Fibroblast of lung (primary cell): ENCODE measurements around the gene MS4A8. TPM values are rescaled to one million over a fixed set of nuclear protein-coding genes. Genes with fewer than 3 reads are reported as not detected.

Source experiments
- DNase-seq, 2 donors: peaks; one replicate each; pipeline versions ENCODE4 v3.0.0 to v3.0.0-alpha.2; 2010; ENCODE audit warnings: low read depth in 2 of 2
- H2AFZ ChIP-seq: 2 replicates; pipeline ENCODE4 v1.5.1; 2012; ENCODE audit warnings: low read length, control low read depth, inconsistent platforms
- H3K27ac ChIP-seq: 2 replicates; pipeline ENCODE4 v1.5.1; 2011; ENCODE audit warnings: low read length, control low read depth; ENCODE audit not compliant: insufficient read depth
- H3K27me3 ChIP-seq: 2 replicates; pipeline ENCODE4 v1.5.1; 2011; ENCODE audit warnings: mild to moderate bottlenecking, low read length; ENCODE audit not compliant: control insufficient read depth, insufficient read depth
- H3K36me3 ChIP-seq: 2 replicates; pipeline ENCODE4 v1.5.1; 2011; ENCODE audit warnings: low read length; ENCODE audit not compliant: control insufficient read depth, insufficient read depth
- H3K4me1 ChIP-seq: 2 replicates; pipeline ENCODE4 v1.5.1; 2011; ENCODE audit warnings: low read length; ENCODE audit not compliant: control insufficient read depth, insufficient read depth; ENCODE audit errors: extremely low read depth
- H3K4me2 ChIP-seq: 2 replicates; pipeline ENCODE4 v1.5.1; 2011; ENCODE audit warnings: low read length, control low read depth; ENCODE audit not compliant: insufficient read depth; ENCODE audit errors: extremely low read depth
- H3K4me3 ChIP-seq, 4 experiments: fragments of 200-600 bp in 1 of 4; sonication (generic) in 1 of 4; replicated peaks in 1 of 4; 2 replicates each; pipeline ENCODE4 v1.5.1; 2011 to 2016; ENCODE audit warnings: low read length in 4 of 4, low read depth in 3 of 4, mild to moderate bottlenecking in 3 of 4, control low read depth in 2 of 4, inconsistent platforms in 1 of 4, mixed read lengths in 1 of 4; ENCODE audit not compliant: insufficient read depth in 1 of 4; ENCODE audit errors: control extremely low read depth in 1 of 4
- H3K79me2 ChIP-seq: 2 replicates; pipeline ENCODE4 v1.5.1; 2012; ENCODE audit warnings: mild to moderate bottlenecking, low read length, inconsistent platforms; ENCODE audit not compliant: control insufficient read depth, insufficient read depth
- H3K9ac ChIP-seq: 2 replicates; pipeline ENCODE4 v1.5.1; 2011; ENCODE audit warnings: mild to moderate bottlenecking, low read length, control low read depth; ENCODE audit not compliant: insufficient read depth
- H3K9me3 ChIP-seq: 2 replicates; pipeline ENCODE4 v1.5.1; 2012; ENCODE audit warnings: low read depth, low read length; ENCODE audit not compliant: control insufficient read depth, insufficient read depth
- H4K20me1 ChIP-seq: 2 replicates; pipeline ENCODE4 v1.5.1; 2011; ENCODE audit warnings: low read length; ENCODE audit not compliant: control insufficient read depth, insufficient read depth; ENCODE audit errors: extremely low read depth
- CTCF ChIP-seq, 2 donors: IDR thresholded peaks in 1 of 2; conservative IDR thresholded peaks in 1 of 2; 1 replicate in 1 of 2; 2 replicates in 1 of 2; pipeline ENCODE4 v1.5.1; 2011 to 2012; ENCODE audit warnings: low read length in 2 of 2, control low read depth in 1 of 2, inconsistent platforms in 1 of 2, low read depth in 1 of 2, mild to moderate bottlenecking in 1 of 2
- EZH2 ChIP-seq: IDR thresholded peaks from 2 replicates; pipeline ENCODE4 v1.5.1; 2012; ENCODE audit warnings: low read length, control low read depth, mild to moderate bottlenecking; ENCODE audit errors: missing control alignments
- polyA plus RNA-seq, 2 donors: library from polyadenylated mRNA; depleted of rRNA in 1 of 2; stranded (reverse) in 1 of 2; unstranded in 1 of 2; fragments of >200 nt; gene quantifications; 2 replicates each; pipeline ENCODE4 v1.2.1, GENCODE V29; 2011 to 2012; ENCODE audit warnings: missing spikeins in 1 of 2
- total RNA-seq: library from RNA; depleted of rRNA; stranded (reverse); fragments of >200 nt; gene quantifications from 2 replicates; pipeline ENCODE4 v1.2.1, GENCODE V29; 2014

The MS4A8 gene
- total and polyA plus RNA-seq, 2 donors (not counting 1 experiment from before 2014, with no cell fraction given): not detected

- H3K79me2 ChIP-seq: no peaks in the 10 kb centered on the region
- H3K4me3 ChIP-seq: no peak overlapping the region
- TF ChIP-seq EZH2 (no peak), CTCF (conservative IDR thresholded peaks at IDR 0.05 in 1 of 2, IDR thresholded peaks at IDR 0.05 in 1 of 2; ENCODE audit: low read depth in 1 of 2, low read length in 2 of 2) (peak; percentile 26 to 29)
- no peak for DNase-seq
- no peak overlapping the region for H3K27ac ChIP-seq
- H4K20me1 ChIP-seq: no peaks in the 10 kb centered on the region
- H3K4me1 ChIP-seq: no peaks in the 10 kb centered on the region
- H3K9me3 ChIP-seq: no peaks in the 10 kb centered on the region
- no peak overlapping the region for H2AFZ ChIP-seq
- H3K27me3 ChIP-seq: no peaks in the 10 kb centered on the region
- H3K36me3 ChIP-seq: no peaks in the 10 kb centered on the region
- no peak overlapping the region for H3K9ac ChIP-seq
- H3K4me2 ChIP-seq: no peak overlapping the region
Measured at GRCh38 chr11:60700689-60701468, 1.5 kb downstream of the MS4A8 start.

GRCh38 chr11:60701469-60701818, 2.0 kb downstream of the MS4A8 start:
- Histone ChIP-seq H3K9me3 (no peaks in the 10 kb centered on the region), H3K4me3 (no peak overlapping the region), H3K27ac (no peak overlapping the region), H3K27me3 (no peaks in the 10 kb centered on the region), H3K4me2 (no peak overlapping the region), H3K9ac (no peak overlapping the region), H4K20me1 (no peaks in the 10 kb centered on the region), H2AFZ (no peak overlapping the region), H3K4me1 (no peaks in the 10 kb centered on the region), H3K36me3 (no peaks in the 10 kb centered on the region), H3K79me2 (no peaks in the 10 kb centered on the region)
- DNase-seq: no peak
- TF ChIP-seq EZH2: no peak
- no peak for TF ChIP-seq CTCF (conservative IDR thresholded peaks at IDR 0.05 in 1 of 2, IDR thresholded peaks at IDR 0.05 in 1 of 2; ENCODE audit: low read depth in 1 of 2, low read length in 2 of 2)

- TF ChIP-seq EZH2 (no peak), CTCF (conservative IDR thresholded peaks at IDR 0.05 in 1 of 2, IDR thresholded peaks at IDR 0.05 in 1 of 2; ENCODE audit: low read depth in 1 of 2, low read length in 2 of 2) (no peak)
- H3K4me1 ChIP-seq: no peaks in the 10 kb centered on the region
- no peaks in the 10 kb centered on the region for H3K27me3 ChIP-seq
- no peak overlapping the region for H3K9ac ChIP-seq
- H3K79me2 ChIP-seq: no peaks in the 10 kb centered on the region
- H3K36me3 ChIP-seq: no peaks in the 10 kb centered on the region
- H4K20me1 ChIP-seq: no peaks in the 10 kb centered on the region
- H2AFZ ChIP-seq: no peak overlapping the region
- H3K4me3 ChIP-seq: no peak overlapping the region
- no peak overlapping the region for H3K27ac ChIP-seq
- no peak overlapping the region for H3K4me2 ChIP-seq
- H3K9me3 ChIP-seq: no peaks in the 10 kb centered on the region
- no peak for DNase-seq
Measured at GRCh38 chr11:60703374-60703773, 4.0 kb downstream of the MS4A8 start.
